ENCODE results near the gene NPAT.

DNA sequence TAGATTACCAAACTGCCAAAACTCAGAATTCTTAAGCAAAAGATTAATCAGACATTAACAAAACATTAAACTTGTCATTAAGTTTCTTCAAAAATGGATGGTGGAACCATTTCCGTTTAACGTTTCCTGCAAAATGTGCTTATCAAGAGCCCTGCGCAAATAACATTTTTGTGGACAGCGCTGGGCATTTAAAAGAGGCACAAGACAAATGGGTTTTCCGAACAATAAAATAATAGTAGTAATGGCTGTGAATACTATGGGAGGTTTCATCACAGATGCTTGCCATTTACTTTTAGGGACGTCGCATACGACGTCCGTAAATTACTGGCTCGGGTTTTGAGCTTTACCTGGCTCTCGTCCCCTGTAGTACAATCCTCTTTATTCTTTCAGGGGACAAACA, 1.1 kb downstream of the NPAT start:
- TF ChIP-seq CTCF (IDR thresholded peaks at IDR 0.05; ENCODE audit: poor library complexity) = no peak
- TF ChIP-seq EZH2phosphoT487 (IDR thresholded peaks at IDR 0.05; ENCODE audit: low read depth, severe bottlenecking, unreplicated experiment) = no peak

Measured in hepatocyte (in vitro differentiated cells).